Fibroblast of lung (primary cell): ENCODE measurements around the gene CELSR2. TPM values are rescaled to one million over a fixed set of nuclear protein-coding genes. Genes with fewer than 3 reads are reported as not detected.

Source experiments
- DNase-seq, 2 donors: peaks; one replicate each; pipeline versions ENCODE4 v3.0.0 to v3.0.0-alpha.2; 2010; ENCODE audit warnings: low read depth in 2 of 2
- H2AFZ ChIP-seq: 2 replicates; pipeline ENCODE4 v1.5.1; 2012; ENCODE audit warnings: low read length, control low read depth, inconsistent platforms
- H3K27ac ChIP-seq: 2 replicates; pipeline ENCODE4 v1.5.1; 2011; ENCODE audit warnings: low read length, control low read depth; ENCODE audit not compliant: insufficient read depth
- H3K27me3 ChIP-seq: 2 replicates; pipeline ENCODE4 v1.5.1; 2011; ENCODE audit warnings: mild to moderate bottlenecking, low read length; ENCODE audit not compliant: control insufficient read depth, insufficient read depth
- H3K36me3 ChIP-seq: 2 replicates; pipeline ENCODE4 v1.5.1; 2011; ENCODE audit warnings: low read length; ENCODE audit not compliant: control insufficient read depth, insufficient read depth
- H3K4me1 ChIP-seq: 2 replicates; pipeline ENCODE4 v1.5.1; 2011; ENCODE audit warnings: low read length; ENCODE audit not compliant: control insufficient read depth, insufficient read depth; ENCODE audit errors: extremely low read depth
- H3K4me2 ChIP-seq: 2 replicates; pipeline ENCODE4 v1.5.1; 2011; ENCODE audit warnings: low read length, control low read depth; ENCODE audit not compliant: insufficient read depth; ENCODE audit errors: extremely low read depth
- H3K4me3 ChIP-seq, 4 experiments: fragments of 200-600 bp in 1 of 4; sonication (generic) in 1 of 4; replicated peaks in 1 of 4; 2 replicates each; pipeline ENCODE4 v1.5.1; 2011 to 2016; ENCODE audit warnings: low read length in 4 of 4, low read depth in 3 of 4, mild to moderate bottlenecking in 3 of 4, control low read depth in 2 of 4, inconsistent platforms in 1 of 4, mixed read lengths in 1 of 4; ENCODE audit not compliant: insufficient read depth in 1 of 4; ENCODE audit errors: control extremely low read depth in 1 of 4
- H3K79me2 ChIP-seq: 2 replicates; pipeline ENCODE4 v1.5.1; 2012; ENCODE audit warnings: mild to moderate bottlenecking, low read length, inconsistent platforms; ENCODE audit not compliant: control insufficient read depth, insufficient read depth
- H3K9ac ChIP-seq: 2 replicates; pipeline ENCODE4 v1.5.1; 2011; ENCODE audit warnings: mild to moderate bottlenecking, low read length, control low read depth; ENCODE audit not compliant: insufficient read depth
- H3K9me3 ChIP-seq: 2 replicates; pipeline ENCODE4 v1.5.1; 2012; ENCODE audit warnings: low read depth, low read length; ENCODE audit not compliant: control insufficient read depth, insufficient read depth
- H4K20me1 ChIP-seq: 2 replicates; pipeline ENCODE4 v1.5.1; 2011; ENCODE audit warnings: low read length; ENCODE audit not compliant: control insufficient read depth, insufficient read depth; ENCODE audit errors: extremely low read depth
- EZH2 ChIP-seq: IDR thresholded peaks from 2 replicates; pipeline ENCODE4 v1.5.1; 2012; ENCODE audit warnings: low read length, control low read depth, mild to moderate bottlenecking; ENCODE audit errors: missing control alignments
- polyA plus RNA-seq, 2 donors: library from polyadenylated mRNA; depleted of rRNA in 1 of 2; stranded (reverse) in 1 of 2; unstranded in 1 of 2; fragments of >200 nt; gene quantifications; 2 replicates each; pipeline ENCODE4 v1.2.1, GENCODE V29; 2011 to 2012; ENCODE audit warnings: missing spikeins in 1 of 2
- total RNA-seq: library from RNA; depleted of rRNA; stranded (reverse); fragments of >200 nt; gene quantifications from 2 replicates; pipeline ENCODE4 v1.2.1, GENCODE V29; 2014
- TF ChIP-seq, protein P1 (sequence below), 2 donors: IDR thresholded peaks in 1 of 2; conservative IDR thresholded peaks in 1 of 2; 1 replicate in 1 of 2; 2 replicates in 1 of 2; pipeline ENCODE4 v1.5.1; 2011 to 2012; ENCODE audit warnings: low read length in 2 of 2, control low read depth in 1 of 2, inconsistent platforms in 1 of 2, low read depth in 1 of 2, mild to moderate bottlenecking in 1 of 2

CELSR2 gene
- total and polyA plus RNA-seq, 2 donors (not counting 1 experiment from before 2014, with no cell fraction given), result 0.67 to 3.5 TPM

DNA sequence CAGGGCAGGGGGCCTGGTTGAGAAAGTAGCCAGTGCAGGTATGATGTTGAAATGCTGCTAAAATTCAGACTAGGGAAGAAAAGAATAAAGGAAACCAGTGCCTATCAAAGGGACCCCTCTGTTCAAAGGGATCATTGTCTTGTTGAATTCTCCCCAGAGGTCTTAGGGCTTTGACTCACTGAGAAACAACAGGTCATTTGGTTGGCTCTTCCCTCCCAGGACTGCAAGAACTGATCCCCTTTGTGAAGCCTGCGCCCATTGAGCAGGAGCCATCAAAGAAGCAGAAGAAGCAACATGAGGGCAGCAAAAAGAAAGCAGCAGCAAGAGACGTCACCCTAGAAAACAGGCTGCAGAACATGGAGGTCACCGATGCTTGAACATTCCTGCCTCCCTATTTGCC lies 11.8 kb upstream of the CELSR2 start:
- H3K36me3 ChIP-seq, result peaks cover 28% of the 10 kb centered on the region
- no peaks in the 10 kb centered on the region for H3K27me3 ChIP-seq
- no peak overlapping the region for H3K4me2 ChIP-seq
- H3K9ac ChIP-seq, result no peak overlapping the region
- TF ChIP-seq, protein P1, sequence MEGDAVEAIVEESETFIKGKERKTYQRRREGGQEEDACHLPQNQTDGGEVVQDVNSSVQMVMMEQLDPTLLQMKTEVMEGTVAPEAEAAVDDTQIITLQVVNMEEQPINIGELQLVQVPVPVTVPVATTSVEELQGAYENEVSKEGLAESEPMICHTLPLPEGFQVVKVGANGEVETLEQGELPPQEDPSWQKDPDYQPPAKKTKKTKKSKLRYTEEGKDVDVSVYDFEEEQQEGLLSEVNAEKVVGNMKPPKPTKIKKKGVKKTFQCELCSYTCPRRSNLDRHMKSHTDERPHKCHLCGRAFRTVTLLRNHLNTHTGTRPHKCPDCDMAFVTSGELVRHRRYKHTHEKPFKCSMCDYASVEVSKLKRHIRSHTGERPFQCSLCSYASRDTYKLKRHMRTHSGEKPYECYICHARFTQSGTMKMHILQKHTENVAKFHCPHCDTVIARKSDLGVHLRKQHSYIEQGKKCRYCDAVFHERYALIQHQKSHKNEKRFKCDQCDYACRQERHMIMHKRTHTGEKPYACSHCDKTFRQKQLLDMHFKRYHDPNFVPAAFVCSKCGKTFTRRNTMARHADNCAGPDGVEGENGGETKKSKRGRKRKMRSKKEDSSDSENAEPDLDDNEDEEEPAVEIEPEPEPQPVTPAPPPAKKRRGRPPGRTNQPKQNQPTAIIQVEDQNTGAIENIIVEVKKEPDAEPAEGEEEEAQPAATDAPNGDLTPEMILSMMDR (conservative IDR thresholded peaks at IDR 0.05 in 1 of 2, IDR thresholded peaks at IDR 0.05 in 1 of 2; ENCODE audit: low read depth in 1 of 2, low read length in 2 of 2), result no peak
- TF ChIP-seq EZH2, result no peak
- H4K20me1 ChIP-seq, result no peaks in the 10 kb centered on the region
- H3K4me3 ChIP-seq, result no peak overlapping the region
- no peak for DNase-seq
- no peak overlapping the region for H2AFZ ChIP-seq
- H3K79me2 ChIP-seq, result no peaks in the 10 kb centered on the region
- H3K4me1 ChIP-seq, result peaks cover 18% of the 10 kb centered on the region
- H3K27ac ChIP-seq, result no peak overlapping the region
- H3K9me3 ChIP-seq, result no peaks in the 10 kb centered on the region

DNA sequence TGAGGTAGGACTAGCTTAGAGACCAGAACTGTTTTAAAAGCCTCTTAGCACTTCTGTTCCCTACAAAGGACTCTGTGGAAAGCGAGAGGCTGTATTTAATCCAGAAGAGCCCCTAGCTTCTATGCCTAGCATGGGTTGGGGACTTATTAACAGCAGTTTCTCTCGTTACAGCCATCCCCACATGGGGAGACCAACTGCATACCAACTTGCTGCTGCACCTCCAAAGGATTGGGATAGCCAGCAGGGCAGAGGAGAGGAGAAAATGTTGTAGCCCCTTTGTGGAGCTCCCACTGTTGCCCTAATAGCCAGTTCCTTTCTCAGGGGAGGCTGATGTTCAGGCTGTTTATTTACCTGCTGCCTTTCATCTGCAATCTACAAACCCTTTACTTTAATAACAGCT lies 11.0 kb upstream of the CELSR2 start:
- Histone ChIP-seq H2AFZ (no peak overlapping the region), H3K4me2 (no peak overlapping the region), H4K20me1 (no peaks in the 10 kb centered on the region), H3K79me2 (no peaks in the 10 kb centered on the region), H3K27ac (no peak overlapping the region), H3K27me3 (no peaks in the 10 kb centered on the region), H3K4me3 (no peak overlapping the region), H3K9me3 (no peaks in the 10 kb centered on the region), H3K9ac (no peak overlapping the region), H3K36me3 (peaks cover 26% of the 10 kb centered on the region), H3K4me1 (peaks cover 18% of the 10 kb centered on the region)
- TF ChIP-seq EZH2, result no peak
- TF ChIP-seq, protein P1 (conservative IDR thresholded peaks at IDR 0.05 in 1 of 2, IDR thresholded peaks at IDR 0.05 in 1 of 2; ENCODE audit: low read depth in 1 of 2, low read length in 2 of 2), result no peak
- no peak for DNase-seq

DNA sequence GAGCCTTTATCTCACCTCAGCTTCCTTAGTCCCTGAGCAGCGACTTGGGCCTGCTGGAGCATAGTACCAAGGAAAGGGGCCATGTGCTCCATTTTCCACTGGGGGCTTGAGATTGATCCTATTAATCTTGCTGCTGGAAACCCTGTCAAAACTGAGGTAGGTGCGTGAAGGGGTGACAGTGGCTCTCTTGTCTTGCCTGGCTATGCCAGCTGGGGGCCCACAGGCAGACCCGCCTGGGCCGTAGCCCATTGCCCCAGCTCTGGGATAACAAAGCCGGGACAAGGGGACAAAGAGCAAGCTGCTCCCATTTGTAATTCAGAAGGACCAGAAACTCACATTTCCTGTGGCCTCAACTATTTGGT lies 10.3 kb upstream of the CELSR2 start:
- Histone ChIP-seq H4K20me1 (no peaks in the 10 kb centered on the region), H3K4me2 (no peak overlapping the region), H3K9me3 (no peaks in the 10 kb centered on the region), H3K4me3 (no peak overlapping the region), H2AFZ (no peak overlapping the region), H3K36me3 (peaks cover 26% of the 10 kb centered on the region), H3K27ac (no peak overlapping the region), H3K9ac (no peak overlapping the region), H3K4me1 (peaks cover 18% of the 10 kb centered on the region), H3K27me3 (no peaks in the 10 kb centered on the region), H3K79me2 (no peaks in the 10 kb centered on the region)
- no peak for DNase-seq
- TF ChIP-seq EZH2, result no peak
- TF ChIP-seq, protein P1 (conservative IDR thresholded peaks at IDR 0.05 in 1 of 2, IDR thresholded peaks at IDR 0.05 in 1 of 2; ENCODE audit: low read depth in 1 of 2, low read length in 2 of 2), result no peak
